ENCODE results near the gene NPB.

The NPB gene

GRCh38 chr17:81904600-81905423 lies 2.8 kb downstream of the NPB start:
- no peaks in the 10 kb centered on the region for H3K9me3 ChIP-seq (ENCODE audit: low read length)
- H3K27ac ChIP-seq (ENCODE audit: low read depth, low read length) = no peak overlapping the region
- peaks cover 0 to 24% of the 10 kb centered on the region in 2 donors for H3K27me3 ChIP-seq (ENCODE audit: control insufficient read depth in 1 of 2, insufficient read depth in 2 of 2, low read length in 2 of 2)
- peaks cover 8% of the 10 kb centered on the region for H3K36me3 ChIP-seq (ENCODE audit: insufficient read depth, low read length)
- H3K9ac ChIP-seq (ENCODE audit: low read length) = no peak overlapping the region
- no peaks in the 10 kb centered on the region for H3K4me1 ChIP-seq (ENCODE audit: insufficient read depth, low read length)
- H3K4me3 ChIP-seq (ENCODE audit: low read depth in 1 of 2, low read length in 2 of 2) = no peak overlapping the region

GRCh38 chr17:81905424-81905875 lies 3.4 kb downstream of the NPB start:
- Histone ChIP-seq H3K9ac (ENCODE audit: low read length) (no peak overlapping the region), H3K4me1 (ENCODE audit: insufficient read depth, low read length) (peaks cover 6% of the 10 kb centered on the region), H3K4me3 (ENCODE audit: low read depth in 1 of 2, low read length in 2 of 2) (no peak overlapping the region), H3K36me3 (ENCODE audit: insufficient read depth, low read length) (peaks cover 2% of the 10 kb centered on the region), H3K27ac (ENCODE audit: low read depth, low read length) (no peak overlapping the region), H3K27me3 (ENCODE audit: control insufficient read depth in 1 of 2, insufficient read depth in 2 of 2, low read length in 2 of 2) (peaks cover 0 to 24% of the 10 kb centered on the region in 2 donors), H3K9me3 (ENCODE audit: low read length) (no peaks in the 10 kb centered on the region)

- Histone ChIP-seq H3K27me3 (ENCODE audit: control insufficient read depth in 1 of 2, insufficient read depth in 2 of 2, low read length in 2 of 2) (peaks cover 0 to 24% of the 10 kb centered on the region in 2 donors), H3K9ac (ENCODE audit: low read length) (no peak overlapping the region), H3K4me3 (ENCODE audit: low read depth in 1 of 2, low read length in 2 of 2) (no peak overlapping the region), H3K27ac (ENCODE audit: low read depth, low read length) (no peak overlapping the region), H3K9me3 (ENCODE audit: low read length) (no peaks in the 10 kb centered on the region), H3K36me3 (ENCODE audit: insufficient read depth, low read length) (no peaks in the 10 kb centered on the region), H3K4me1 (ENCODE audit: insufficient read depth, low read length) (peaks cover 10% of the 10 kb centered on the region)
These were observed 4.0 kb downstream of the NPB start for GRCh38 chr17:81905993-81906392.

DNA sequence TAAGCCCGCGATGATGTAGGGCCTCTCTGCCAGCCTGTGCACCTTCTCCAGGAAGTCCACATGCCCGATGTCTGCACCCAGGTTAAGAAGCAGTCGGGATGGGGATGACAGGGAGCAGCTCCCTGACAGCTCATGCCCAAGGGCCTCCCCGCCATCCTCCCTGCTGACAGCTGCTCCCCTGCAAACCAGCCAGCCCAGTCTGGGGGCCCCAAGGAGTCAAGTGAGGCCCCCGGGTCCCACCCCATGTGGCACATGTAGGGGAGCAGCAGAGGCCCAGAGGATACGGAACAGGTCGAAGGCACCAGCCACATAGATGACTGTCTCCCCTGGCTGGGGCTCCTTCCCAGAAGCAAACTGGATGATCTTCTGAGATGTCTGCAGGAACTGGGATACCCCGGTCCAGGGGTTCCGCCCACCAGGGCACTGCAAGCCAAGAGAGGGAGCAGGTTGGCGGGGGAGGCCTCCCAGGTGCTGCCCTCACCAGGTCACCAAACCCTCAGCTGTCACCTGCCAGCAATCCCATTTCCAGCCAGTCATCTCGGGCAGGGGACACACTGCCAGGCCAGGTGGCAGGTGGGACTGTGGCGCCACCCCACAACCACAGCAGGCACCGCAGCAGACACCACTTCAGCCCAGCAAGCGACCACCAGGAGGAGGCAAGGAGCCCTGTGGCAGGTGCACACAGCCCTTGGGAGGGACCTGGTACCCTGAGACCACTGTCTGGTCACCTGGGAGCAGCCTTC lies 4.6 kb downstream of the NPB start:
- H3K4me1 ChIP-seq (ENCODE audit: insufficient read depth, low read length) = peaks cover 11% of the 10 kb centered on the region
- H3K27ac ChIP-seq (ENCODE audit: low read depth, low read length) = no peak overlapping the region
- no peak overlapping the region for H3K9ac ChIP-seq (ENCODE audit: low read length)
- peaks cover 0 to 19% of the 10 kb centered on the region in 2 donors for H3K27me3 ChIP-seq (ENCODE audit: control insufficient read depth in 1 of 2, insufficient read depth in 2 of 2, low read length in 2 of 2)
- H3K4me3 ChIP-seq (ENCODE audit: low read depth in 1 of 2, low read length in 2 of 2) = no peak overlapping the region
- no peaks in the 10 kb centered on the region for H3K9me3 ChIP-seq (ENCODE audit: low read length)
- no peaks in the 10 kb centered on the region for H3K36me3 ChIP-seq (ENCODE audit: insufficient read depth, low read length)

GRCh38 chr17:81907219-81908145 lies 5.4 kb downstream of the NPB start:
- H3K9ac ChIP-seq (ENCODE audit: low read length) = no peak overlapping the region

GRCh38 chr17:81908793-81909192 lies 6.8 kb downstream of the NPB start:
- no peak overlapping the region for H3K9ac ChIP-seq (ENCODE audit: low read length)
- peaks cover 19% of the 10 kb centered on the region for H3K36me3 ChIP-seq (ENCODE audit: insufficient read depth, low read length)
- no peak overlapping the region for H3K27ac ChIP-seq (ENCODE audit: low read depth, low read length)
- H3K4me3 ChIP-seq (ENCODE audit: low read depth in 1 of 2, low read length in 2 of 2) = no peak overlapping the region
- no peaks in the 10 kb centered on the region for H3K9me3 ChIP-seq (ENCODE audit: low read length)
- H3K27me3 ChIP-seq (ENCODE audit: control insufficient read depth in 1 of 2, insufficient read depth in 2 of 2, low read length in 2 of 2) = no peaks in the 10 kb centered on the region
- H3K4me1 ChIP-seq (ENCODE audit: insufficient read depth, low read length) = peaks cover 13% of the 10 kb centered on the region

More at GRCh38 chr17:81907219-81908145, 5.4 kb downstream of the NPB start:
- Histone ChIP-seq H3K9me3 (ENCODE audit: low read length) (no peaks in the 10 kb centered on the region), H3K27ac (ENCODE audit: low read depth, low read length) (no peak overlapping the region), H3K27me3 (ENCODE audit: control insufficient read depth in 1 of 2, insufficient read depth in 2 of 2, low read length in 2 of 2) (peaks cover 0 to 12% of the 10 kb centered on the region in 2 donors), H3K4me1 (ENCODE audit: insufficient read depth, low read length) (peaks cover 13% of the 10 kb centered on the region), H3K4me3 (ENCODE audit: low read depth in 1 of 2, low read length in 2 of 2) (no peak overlapping the region), H3K36me3 (ENCODE audit: insufficient read depth, low read length) (peaks cover 6% of the 10 kb centered on the region)

GRCh38 chr17:81909231-81909630 lies 7.2 kb downstream of the NPB start:
- Histone ChIP-seq H3K4me3 (ENCODE audit: low read depth in 1 of 2, low read length in 2 of 2) (no peak overlapping the region), H3K4me1 (ENCODE audit: insufficient read depth, low read length) (peaks cover 13% of the 10 kb centered on the region), H3K9me3 (ENCODE audit: low read length) (no peaks in the 10 kb centered on the region), H3K9ac (ENCODE audit: low read length) (no peak overlapping the region), H3K27ac (ENCODE audit: low read depth, low read length) (no peak overlapping the region), H3K36me3 (ENCODE audit: insufficient read depth, low read length) (peaks cover 23% of the 10 kb centered on the region), H3K27me3 (ENCODE audit: control insufficient read depth in 1 of 2, insufficient read depth in 2 of 2, low read length in 2 of 2) (no peaks in the 10 kb centered on the region)

GRCh38 chr17:81909966-81910839 lies 8.2 kb downstream of the NPB start:
- Histone ChIP-seq H3K4me1 (ENCODE audit: insufficient read depth, low read length) (peaks cover 13% of the 10 kb centered on the region), H3K4me3 (ENCODE audit: low read depth in 1 of 2, low read length in 2 of 2) (peak overlapping the region; percentile 70 to 83), H3K9me3 (ENCODE audit: low read length) (no peaks in the 10 kb centered on the region), H3K36me3 (ENCODE audit: insufficient read depth, low read length) (peaks cover 31% of the 10 kb centered on the region), H3K27me3 (ENCODE audit: control insufficient read depth in 1 of 2, insufficient read depth in 2 of 2, low read length in 2 of 2) (no peaks in the 10 kb centered on the region), H3K9ac (ENCODE audit: low read length) (peak overlapping the region; percentile 39), H3K27ac (ENCODE audit: low read depth, low read length) (peak overlapping the region; percentile 3)

- Histone ChIP-seq H3K27ac (ENCODE audit: low read depth, low read length) (peak overlapping the region; percentile 3), H3K4me1 (ENCODE audit: insufficient read depth, low read length) (peaks cover 13% of the 10 kb centered on the region), H3K9me3 (ENCODE audit: low read length) (no peaks in the 10 kb centered on the region), H3K27me3 (ENCODE audit: control insufficient read depth in 1 of 2, insufficient read depth in 2 of 2, low read length in 2 of 2) (no peaks in the 10 kb centered on the region), H3K36me3 (ENCODE audit: insufficient read depth, low read length) (peaks cover 38% of the 10 kb centered on the region), H3K4me3 (ENCODE audit: low read depth in 1 of 2, low read length in 2 of 2) (peak overlapping the region; percentile 70 to 83), H3K9ac (ENCODE audit: low read length) (peak overlapping the region; percentile 39)
These were observed 8.8 kb downstream of the NPB start for GRCh38 chr17:81910840-81911276.

GRCh38 chr17:81911277-81911961 lies 9.4 kb downstream of the NPB start, which contains the start of gene PCYT2:
PCYT2 (minus strand) TSS chr17:81911399; CDS start chr17:81911355, 44 bp downstream.
- peaks cover 13% of the 10 kb centered on the region for H3K4me1 ChIP-seq (ENCODE audit: insufficient read depth, low read length)
- no peaks in the 10 kb centered on the region for H3K9me3 ChIP-seq (ENCODE audit: low read length)
- H3K4me3 ChIP-seq (ENCODE audit: low read depth in 1 of 2, low read length in 2 of 2) = peak within 1 kb of the TSS; percentile 70 to 83
- H3K27me3 ChIP-seq (ENCODE audit: control insufficient read depth in 1 of 2, insufficient read depth in 2 of 2, low read length in 2 of 2) = no peaks in the 10 kb centered on the region
- H3K9ac ChIP-seq (ENCODE audit: low read length) = peak within 1 kb of the TSS; percentile 39
- peak within 1 kb of the TSS; percentile 3 for H3K27ac ChIP-seq (ENCODE audit: low read depth, low read length)
- H3K36me3 ChIP-seq (ENCODE audit: insufficient read depth, low read length) = peaks cover 39% of the 10 kb centered on the region
